ENCODE results near the gene ELMO1.

GRCh38 chr7:36961097-36961496 is 487.6 kb downstream of the ELMO1 start:
- TF ChIP-seq CTCF (IDR thresholded peaks at IDR 0.05), result no peak
- TF ChIP-seq ZFX (IDR thresholded peaks at IDR 0.05; ENCODE audit: borderline replicate concordance), result no peak

Data from 22Rv1 (cell line).